ENCODE measurements around the gene NELL1. TPM values are rescaled to one million over a fixed set of nuclear protein-coding genes. Genes with fewer than 3 reads are reported as not detected.

NELL1 gene
- polyA plus RNA-seq, 1 experiment = not detected

GRCh38 chr11:20729597-20730105 is 60.3 kb downstream of the NELL1 start:
- Histone ChIP-seq H3K27ac (ENCODE audit: low read depth, low read length) (no peak overlapping the region), H3K27me3 (ENCODE audit: control insufficient read depth, insufficient read depth, low read length) (no peaks in the 10 kb centered on the region), H3K9me3 (ENCODE audit: control insufficient read depth, insufficient read depth, low read length) (peaks cover 4% of the 10 kb centered on the region; the same call in 1 of the 2 replicates), H3K4me3 (ENCODE audit: low read depth, low read length) (no peak overlapping the region)
- ChIA-PET CTCF (interaction anchor here (0.6 kb wide), 1 partner anchor 826 kb away, joined by 3 read pairs; no protein-coding TSS in a partner anchor), POLR2A (no interaction called here)
- no peak for TF ChIP-seq CTCF (IDR thresholded peaks at IDR 0.05; ENCODE audit: low read depth, low read length)
- no peak for DNase-seq (ENCODE audit: low read depth, low spot score)

- no peak for TF ChIP-seq CTCF (IDR thresholded peaks at IDR 0.05; ENCODE audit: low read depth, low read length)
- POLR2A ChIA-PET = no interaction called here
- Histone ChIP-seq H3K9me3 (ENCODE audit: control insufficient read depth, insufficient read depth, low read length) (peaks cover 4% of the 10 kb centered on the region; the same call in 1 of the 2 replicates), H3K27ac (ENCODE audit: low read depth, low read length) (no peak overlapping the region), H3K4me3 (ENCODE audit: low read depth, low read length) (no peak overlapping the region), H3K27me3 (ENCODE audit: control insufficient read depth, insufficient read depth, low read length) (no peaks in the 10 kb centered on the region)
- DNase-seq (ENCODE audit: low read depth, low spot score) = no peak
- CTCF ChIA-PET = no interaction called here
Observed at GRCh38 chr11:20731676-20732215, 62.4 kb downstream of the NELL1 start.

GRCh38 chr11:20739107-20739506 is 69.7 kb downstream of the NELL1 start:
- no peak for DNase-seq (ENCODE audit: low read depth, low spot score)
- TF ChIP-seq CTCF (IDR thresholded peaks at IDR 0.05; ENCODE audit: low read depth, low read length) = no peak
- ChIA-PET POLR2A (no interaction called here), CTCF (no interaction called here)
- Histone ChIP-seq H3K27me3 (ENCODE audit: control insufficient read depth, insufficient read depth, low read length) (no peaks in the 10 kb centered on the region), H3K9me3 (ENCODE audit: control insufficient read depth, insufficient read depth, low read length) (peaks cover 8% of the 10 kb centered on the region; the same call in 1 of the 2 replicates), H3K27ac (ENCODE audit: low read depth, low read length) (no peak overlapping the region), H3K4me3 (ENCODE audit: low read depth, low read length) (no peak overlapping the region)

GRCh38 chr11:20739577-20739976 is 70.2 kb downstream of the NELL1 start:
- no peak for TF ChIP-seq CTCF (IDR thresholded peaks at IDR 0.05; ENCODE audit: low read depth, low read length)
- Histone ChIP-seq H3K27ac (ENCODE audit: low read depth, low read length) (no peak overlapping the region), H3K9me3 (ENCODE audit: control insufficient read depth, insufficient read depth, low read length) (peaks cover 11% of the 10 kb centered on the region; the same call in 1 of the 2 replicates), H3K4me3 (ENCODE audit: low read depth, low read length) (no peak overlapping the region), H3K27me3 (ENCODE audit: control insufficient read depth, insufficient read depth, low read length) (no peaks in the 10 kb centered on the region)
- CTCF ChIA-PET = no interaction called here
- POLR2A ChIA-PET = no interaction called here
- no peak for DNase-seq (ENCODE audit: low read depth, low spot score)

GRCh38 chr11:20754933-20755332 is 85.5 kb downstream of the NELL1 start:
- H3K27me3 ChIP-seq (ENCODE audit: control insufficient read depth, insufficient read depth, low read length) = no peaks in the 10 kb centered on the region
- POLR2A ChIA-PET = no interaction called here
- DNase-seq (ENCODE audit: low read depth, low spot score) = no peak
- no peak for TF ChIP-seq CTCF (IDR thresholded peaks at IDR 0.05; ENCODE audit: low read depth, low read length)
- no peak overlapping the region for H3K4me3 ChIP-seq (ENCODE audit: low read depth, low read length)
- peaks cover 19% of the 10 kb centered on the region for H3K9me3 ChIP-seq (ENCODE audit: control insufficient read depth, insufficient read depth, low read length)
- CTCF ChIA-PET = no interaction called here
- no peak overlapping the region for H3K27ac ChIP-seq (ENCODE audit: low read depth, low read length)
